ENCODE results near the gene MYORG.

MYORG gene

DNA sequence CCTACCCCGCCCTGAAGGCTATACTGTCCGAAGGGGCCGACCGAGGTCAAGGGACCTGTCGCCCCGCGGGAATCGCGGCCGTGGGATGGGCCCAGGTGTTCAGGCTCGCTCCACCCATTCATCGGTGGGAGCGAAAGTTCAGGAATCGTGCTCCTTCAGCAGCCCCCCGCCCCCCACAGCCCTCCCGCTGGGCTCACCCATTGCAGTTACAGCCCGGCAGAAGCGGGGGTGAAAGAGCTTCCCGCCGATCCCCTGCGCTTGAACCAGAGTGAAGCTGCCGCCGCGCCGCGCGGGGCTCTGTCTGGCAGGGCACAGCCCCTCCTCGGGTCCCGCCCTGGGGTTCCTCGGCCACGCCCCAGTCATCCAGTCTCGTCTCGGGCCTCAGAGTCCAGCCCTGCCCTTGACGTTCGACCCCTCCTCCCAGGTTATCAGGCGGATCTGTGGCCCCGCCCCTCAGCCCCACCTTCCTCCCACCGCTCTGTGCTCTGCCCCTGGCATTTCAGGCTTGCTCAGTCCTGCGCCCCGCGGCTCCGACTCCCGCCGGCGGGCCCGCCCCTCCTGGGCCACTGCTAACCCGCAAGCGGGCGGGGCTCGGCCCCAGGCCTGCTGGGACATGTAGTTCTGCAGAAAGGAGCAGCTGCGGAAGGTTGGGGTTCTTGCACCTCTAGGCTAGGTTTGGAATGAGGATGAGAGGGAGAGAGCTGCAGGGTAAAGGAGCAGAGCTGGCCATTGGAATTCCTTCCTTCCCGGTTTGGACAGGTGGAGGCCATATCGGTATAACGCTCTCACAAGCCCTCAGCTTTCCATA is at the start of gene MYORG:
MYORG (minus strand) TSS at position 303 of the 808 bp plus-strand sequence. CDS start 3,955 bp downstream, outside the sequence.
- peak; percentile 96 to 97 for DNase-seq

- no peak for DNase-seq
Measured at GRCh38 chr9:34419716-34420504, 43.2 kb upstream of the MYORG start.

DNA sequence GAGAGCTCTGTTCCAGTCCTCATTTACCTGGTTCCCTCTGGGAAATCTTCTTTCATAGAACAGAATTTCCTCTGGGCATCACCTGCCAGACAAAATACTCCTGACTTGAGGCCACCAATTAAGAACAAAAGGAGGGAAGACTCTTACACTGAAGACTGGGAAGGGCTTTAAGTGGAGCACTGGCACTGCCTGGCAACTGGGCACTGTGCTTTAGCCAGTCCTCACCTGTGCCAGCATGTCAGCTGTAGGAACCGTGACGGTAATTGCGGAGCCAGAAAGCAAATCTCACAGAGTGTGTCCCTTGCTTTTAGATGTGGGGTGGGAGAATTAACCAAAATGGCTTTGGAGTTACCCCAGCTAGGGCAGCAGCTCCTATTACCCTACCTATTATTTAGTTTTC is 41.0 kb upstream of the MYORG start:
- DNase-seq, result no peak

DNA sequence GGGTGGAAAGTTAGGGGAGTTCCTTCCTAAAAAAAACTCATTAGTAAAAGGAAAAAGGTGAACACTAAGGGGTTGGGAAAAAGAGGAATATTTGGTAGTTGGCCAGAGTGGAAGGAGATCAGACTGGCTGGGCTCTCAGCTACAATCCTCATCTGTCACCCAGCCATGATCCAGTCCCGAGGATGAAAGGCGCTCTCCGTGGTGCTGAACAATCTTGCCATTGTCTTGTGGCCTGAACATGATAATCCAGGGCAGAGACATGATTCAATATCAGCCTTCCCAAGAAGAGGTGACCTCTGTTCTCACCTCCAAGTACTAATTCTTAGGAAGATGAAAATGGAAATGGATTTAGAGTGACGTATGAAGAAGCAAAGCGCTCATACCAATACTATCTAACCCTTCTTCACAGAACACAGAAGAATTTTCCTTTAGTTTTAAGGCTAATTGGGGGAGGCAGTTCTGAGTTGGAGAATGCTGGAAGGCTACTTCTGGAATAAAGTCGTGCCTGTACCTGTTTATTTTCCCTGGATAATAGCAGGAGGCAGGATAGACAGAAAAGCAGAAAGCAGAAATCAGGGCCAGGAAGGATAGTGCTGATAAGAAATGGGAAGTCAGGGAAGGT is 36.6 kb upstream of the MYORG start:
- DNase-seq, result peak; percentile 30 to 62

DNA sequence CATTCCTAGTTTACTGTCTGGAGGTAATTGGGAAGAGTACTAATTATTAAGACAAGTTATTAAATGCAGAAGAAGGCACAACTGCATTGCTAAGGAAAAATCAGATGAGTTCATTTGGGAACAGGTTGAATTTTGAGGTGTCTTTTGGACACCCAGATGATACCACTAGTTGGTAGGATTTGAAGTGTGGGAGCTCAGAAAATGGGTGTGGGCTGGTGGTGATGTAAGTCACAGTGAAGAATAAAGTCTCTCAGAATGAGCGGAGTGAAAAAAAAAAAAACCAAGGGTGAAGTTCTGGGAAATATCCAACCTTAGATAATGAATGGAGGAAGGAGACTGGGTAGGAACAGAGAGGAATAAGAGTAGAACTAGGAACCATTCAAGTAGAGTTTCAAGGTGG is 35.6 kb upstream of the MYORG start:
- DNase-seq, result no peak

- DNase-seq, result no peak
Measured at GRCh38 chr9:34409154-34409553, 32.5 kb upstream of the MYORG start.

DNA sequence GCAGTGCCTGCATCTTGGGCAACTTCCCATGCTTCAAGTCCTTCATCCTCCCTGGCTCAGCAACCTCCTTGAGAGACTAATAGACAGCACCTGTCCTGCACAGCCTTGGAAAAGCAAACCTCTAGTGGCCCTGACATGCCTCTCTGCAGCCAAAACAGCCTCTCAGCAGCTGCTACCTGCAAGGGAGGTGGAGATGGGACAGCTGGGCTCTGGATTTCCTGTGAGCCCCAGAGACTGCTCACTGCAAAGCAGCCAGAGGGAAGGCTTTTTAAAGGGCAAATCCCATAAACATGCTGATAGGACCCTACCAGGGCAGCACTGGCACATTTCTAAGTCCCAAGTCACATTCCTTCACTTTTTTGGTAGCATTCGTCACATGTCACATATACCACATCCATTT is 31.5 kb upstream of the MYORG start:
- DNase-seq, result no peak

DNA sequence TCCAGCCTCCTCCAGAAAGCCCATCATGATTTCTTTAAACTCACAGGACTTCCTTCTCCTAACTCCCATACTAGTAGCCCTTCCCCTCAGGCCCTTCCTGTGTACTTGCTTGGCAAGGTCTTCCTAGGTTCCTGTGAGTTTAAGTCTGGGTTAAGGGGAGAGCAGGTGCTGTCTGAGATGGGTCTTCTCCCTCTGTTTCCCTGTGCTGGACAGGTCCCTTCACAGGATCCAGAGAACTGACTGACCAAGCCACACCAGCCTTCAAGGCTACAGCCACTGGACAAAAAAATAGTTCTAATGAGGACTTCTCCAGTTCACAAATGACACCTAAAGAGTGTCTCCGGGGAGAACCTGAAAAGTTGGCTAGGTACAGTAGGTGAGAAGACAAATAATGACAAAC is 29.5 kb upstream of the MYORG start:
- no peak for DNase-seq

- DNase-seq, result no peak
Measured at GRCh38 chr9:34405719-34406118, 29.0 kb upstream of the MYORG start.

DNA sequence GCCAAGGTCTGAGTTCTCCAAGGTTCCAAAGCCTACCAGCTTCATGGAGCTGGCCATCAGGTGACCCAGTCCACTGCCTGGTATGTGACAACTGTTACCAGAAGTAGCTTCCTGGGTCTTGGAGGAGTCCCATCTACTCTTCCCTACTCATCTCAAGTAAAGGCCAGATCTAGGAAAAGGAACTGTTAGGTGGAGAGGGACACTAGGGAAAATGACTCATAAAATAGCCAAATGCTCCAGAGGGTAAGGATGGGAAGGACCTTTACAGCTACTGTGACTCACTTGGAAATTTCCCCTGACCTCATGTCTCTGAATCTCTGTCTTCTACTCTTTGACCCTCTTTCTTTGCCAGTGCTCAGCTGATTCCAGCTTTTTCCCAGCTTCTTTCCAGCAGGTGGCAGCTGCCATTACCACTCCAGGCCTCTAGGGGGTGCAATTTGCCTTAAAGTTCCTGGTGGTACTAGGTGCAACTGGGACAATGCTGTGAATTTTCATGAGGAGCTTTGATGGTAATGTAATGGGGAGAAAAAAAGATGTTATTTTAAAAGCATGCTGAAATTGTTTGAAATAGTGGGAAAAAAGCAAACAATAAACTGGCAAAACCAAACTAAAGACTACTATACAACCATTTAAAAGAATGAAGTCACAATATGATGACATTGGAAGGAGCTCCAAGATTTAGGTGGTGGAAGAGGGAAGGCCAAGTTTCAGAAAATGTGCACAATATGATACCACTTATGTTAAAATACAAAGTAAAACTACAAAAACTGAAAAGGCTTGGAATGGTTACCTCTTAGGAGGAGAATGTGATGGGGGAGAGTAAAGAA is 27.1 kb upstream of the MYORG start:
- peak; percentile 12 to 50 for DNase-seq

GRCh38 chr9:34400686-34401602 is 24.2 kb upstream of the MYORG start:
- no peak for DNase-seq

GRCh38 chr9:34400275-34400674 is 23.6 kb upstream of the MYORG start:
- DNase-seq, result no peak

DNA sequence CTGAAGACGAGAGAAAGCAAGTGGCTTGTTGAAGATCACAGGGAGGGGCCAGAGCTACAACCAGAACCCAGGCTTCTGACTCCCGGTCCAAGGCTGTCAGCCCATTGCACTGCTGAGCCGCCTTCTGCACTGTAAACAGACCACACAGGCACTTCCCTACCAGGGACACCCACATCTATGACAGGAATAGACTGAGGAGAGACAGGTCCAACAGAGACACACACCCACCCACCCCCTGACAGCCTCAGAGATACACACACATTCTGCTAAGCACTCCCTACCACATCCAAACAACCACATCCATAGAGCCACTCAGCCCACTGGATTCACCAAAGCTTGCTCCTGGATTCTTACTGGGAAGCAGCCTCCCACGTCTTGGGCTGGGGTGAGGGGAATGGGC is 23.0 kb upstream of the MYORG start:
- no peak for DNase-seq

- no peak for DNase-seq
Measured at GRCh38 chr9:34398875-34399274, 22.2 kb upstream of the MYORG start.

DNA sequence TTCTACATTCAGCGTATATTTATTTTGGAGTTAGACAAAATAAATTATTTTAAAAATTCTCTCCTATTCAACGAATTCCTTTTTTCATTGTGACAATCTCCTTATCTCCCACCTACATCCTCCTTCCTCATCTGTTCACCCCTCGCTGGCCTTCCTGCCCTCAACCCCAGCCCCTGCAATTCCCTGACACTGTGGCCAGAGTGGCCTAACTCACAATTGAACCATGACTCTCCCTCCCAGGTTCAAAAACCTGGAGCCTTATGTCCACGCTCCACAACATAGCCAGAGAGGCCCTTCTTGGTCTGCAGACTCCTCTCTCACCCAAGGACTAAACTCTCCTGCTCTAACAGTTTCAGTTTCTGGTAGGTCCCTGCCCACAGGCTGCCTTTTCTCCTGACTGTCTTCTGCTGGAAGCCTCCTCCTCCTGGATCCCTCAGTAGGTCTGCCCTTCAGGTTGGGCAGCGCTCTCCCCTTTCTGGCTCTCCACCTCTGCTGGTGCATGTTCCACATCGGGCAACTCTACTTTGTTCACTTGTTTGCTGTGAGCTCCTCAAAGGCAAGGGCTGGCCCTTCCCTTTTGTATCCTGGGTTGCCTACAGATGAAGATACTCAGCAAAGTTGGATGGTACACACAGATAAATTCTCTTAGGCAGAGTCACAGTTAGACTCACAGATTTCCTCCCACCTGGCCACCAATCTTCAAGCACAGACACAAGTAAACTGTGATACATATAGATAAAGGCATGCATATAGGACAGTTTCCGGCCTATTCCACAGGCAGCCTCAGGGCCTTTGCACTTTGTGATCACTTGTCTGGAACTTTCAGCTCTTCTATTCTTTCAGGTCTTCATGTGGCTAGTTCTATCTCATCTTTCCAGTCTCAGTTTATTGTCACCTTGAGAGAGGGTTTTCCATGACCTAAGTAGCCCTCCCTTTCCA is 19.8 kb upstream of the MYORG start:
- no peak for DNase-seq

DNA sequence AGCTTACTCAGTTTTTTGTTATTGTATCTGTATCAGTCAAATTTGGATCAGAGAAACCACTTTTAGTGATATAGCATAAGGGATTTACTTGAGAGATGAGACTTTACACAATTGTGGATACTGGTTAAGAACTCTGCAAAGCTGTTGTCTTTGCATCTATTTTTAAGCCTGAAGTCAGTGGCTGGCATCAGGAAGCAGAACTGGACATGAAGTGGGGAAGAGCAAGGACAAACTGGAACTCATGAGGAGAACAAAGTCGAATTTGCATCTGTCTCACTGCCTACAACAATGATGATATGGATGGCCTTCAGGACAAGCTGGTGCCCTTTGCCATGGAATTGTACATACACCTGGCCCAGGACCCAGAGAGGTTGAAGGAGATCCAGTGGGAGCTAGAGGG is 15.8 kb upstream of the MYORG start:
- no peak for DNase-seq

DNA sequence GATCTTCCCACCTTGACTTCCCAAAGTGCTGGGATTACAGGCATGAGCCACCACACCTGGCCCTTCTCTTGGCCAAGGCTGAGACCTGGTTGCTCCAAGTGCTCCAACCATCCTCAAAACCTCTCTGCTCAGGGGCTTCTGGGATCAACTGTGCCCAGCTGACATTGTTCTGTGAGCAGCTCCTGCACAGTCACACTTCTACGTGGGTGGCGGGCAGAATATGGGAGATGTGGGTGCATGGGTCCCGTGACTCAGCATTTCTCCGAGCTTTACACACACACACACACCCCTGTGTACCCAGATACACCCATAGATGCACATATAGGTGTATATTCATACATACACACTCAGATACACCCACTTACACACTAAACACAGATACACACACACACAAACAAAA is 10.5 kb upstream of the MYORG start:
- no peak for DNase-seq

DNA sequence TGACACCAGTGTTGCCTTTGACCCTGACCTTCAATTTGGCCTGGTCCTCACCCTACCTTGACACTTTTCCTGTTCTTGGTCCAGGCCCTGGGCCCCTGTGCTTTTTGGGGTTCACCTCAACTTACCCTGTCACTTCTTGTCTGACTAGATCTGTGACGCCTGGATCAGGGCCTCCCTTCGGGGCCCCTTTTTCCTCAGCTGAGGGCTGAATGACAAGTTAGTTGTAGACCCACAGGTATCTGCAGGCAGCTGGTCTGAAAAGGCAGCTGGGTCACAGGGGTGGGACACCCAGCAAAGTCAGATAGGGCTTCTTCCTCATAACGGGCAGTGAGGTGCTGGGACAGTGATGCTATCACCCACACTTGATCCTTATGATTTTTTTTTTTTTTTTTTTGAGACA is 10.0 kb upstream of the MYORG start:
- DNase-seq, result no peak

- no peak for DNase-seq
Measured at GRCh38 chr9:34385561-34386230, 9.0 kb upstream of the MYORG start.
